Hematopoietic multipotent progenitor cell treated with erythropoietin and hydrocortisone succinate and interleukin-3 and kit ligand, for 6 days (in vitro differentiated cells): ENCODE results near the gene APLN.

Experiments used
- DNase-seq: peaks from one replicate; pipeline ENCODE4 v3.0.0-alpha.2; 2015

Gene APLN

DNA sequence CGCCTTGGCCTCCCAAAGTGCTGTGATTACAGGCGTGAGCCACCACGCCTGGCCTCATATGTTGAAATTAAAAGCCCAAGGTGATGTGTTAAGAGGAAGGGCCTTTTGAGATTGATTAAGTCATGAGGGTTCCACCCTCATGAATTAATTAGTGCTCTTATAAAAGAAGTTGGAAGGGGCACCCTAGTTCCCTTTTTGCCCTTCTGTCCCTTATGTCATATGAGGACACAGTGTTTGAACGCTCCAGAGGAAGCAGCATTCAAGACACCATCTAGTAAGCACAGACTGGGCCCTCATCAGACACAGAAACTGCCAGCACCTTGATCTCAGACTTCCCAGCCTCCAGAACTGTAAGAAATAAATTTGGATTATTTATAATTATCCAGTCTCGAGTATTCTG lies 5.1 kb upstream of the APLN start:
- DNase-seq: no peak

DNA sequence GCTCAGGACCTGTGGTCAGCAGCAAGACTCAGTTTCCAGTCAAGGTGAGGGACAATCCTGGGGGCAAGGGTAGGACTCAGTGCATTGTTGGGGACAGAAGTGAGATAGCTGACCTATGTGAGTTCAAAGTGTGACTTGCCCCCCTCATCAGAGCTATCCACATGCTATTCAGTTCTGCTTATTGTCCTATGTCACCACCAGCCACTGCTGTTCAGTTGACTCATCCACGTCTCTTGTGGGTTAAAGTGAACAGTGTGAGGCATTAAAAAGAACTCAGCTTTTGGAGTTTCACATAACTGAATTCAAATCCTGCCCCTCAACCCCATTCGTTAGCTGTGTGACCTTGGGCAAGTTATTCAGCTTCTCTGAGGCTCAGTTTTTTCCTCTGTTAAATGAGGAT lies 4.4 kb upstream of the APLN start:
- DNase-seq: no peak

DNA sequence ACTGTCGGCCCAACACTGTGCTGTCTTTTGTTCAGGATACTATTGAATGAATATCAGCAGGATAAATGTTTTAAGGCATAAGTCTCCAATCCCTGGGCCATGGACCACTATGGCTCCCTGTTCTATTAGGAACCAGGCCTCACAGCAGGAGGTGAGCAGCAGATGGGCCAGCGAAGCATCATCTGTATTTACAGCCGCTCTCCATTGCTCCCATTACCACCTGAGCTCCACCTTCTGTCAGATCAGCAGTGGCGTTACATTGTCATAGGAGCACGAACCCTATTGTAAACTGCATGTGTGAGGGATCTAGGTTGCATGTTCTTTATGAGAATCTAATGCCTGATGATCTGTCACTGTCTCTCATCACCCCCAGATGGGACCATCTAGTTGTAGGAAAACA lies 3.7 kb upstream of the APLN start:
- no peak for DNase-seq

DNA sequence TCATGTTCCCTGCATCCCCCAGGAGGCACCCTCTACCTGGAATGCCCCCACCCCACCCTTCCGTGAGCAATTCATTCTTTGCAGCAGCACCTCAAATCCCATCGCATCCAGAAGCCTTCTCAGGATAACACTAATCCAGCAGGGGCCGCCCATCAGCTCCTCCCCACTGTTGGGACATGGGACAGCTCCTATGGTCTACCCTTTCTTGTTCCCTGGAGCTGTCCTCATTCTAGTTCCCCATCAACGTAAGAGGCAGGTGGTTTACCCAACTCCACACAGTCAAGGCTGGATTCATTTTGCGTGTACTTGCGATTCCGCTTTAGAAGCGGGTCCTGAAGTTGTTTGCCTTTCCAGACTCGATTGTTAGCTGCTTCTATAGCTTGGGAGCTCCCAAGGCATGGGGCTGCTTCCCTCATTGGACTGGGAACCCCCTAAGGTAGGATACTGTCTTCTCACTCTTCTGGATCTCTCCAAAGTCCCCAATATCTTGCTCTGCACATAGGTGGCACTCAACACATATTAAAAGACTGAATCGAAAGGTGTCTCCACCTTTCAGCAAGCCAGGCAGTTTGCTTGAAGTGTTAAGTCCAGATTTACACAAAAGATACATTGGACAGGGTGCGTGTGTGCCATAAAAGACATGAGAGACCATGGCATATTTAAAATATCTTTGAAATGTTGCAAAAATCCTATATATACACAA lies 942 bp upstream of the APLN start:
- peak; percentile 9 for DNase-seq

DNA sequence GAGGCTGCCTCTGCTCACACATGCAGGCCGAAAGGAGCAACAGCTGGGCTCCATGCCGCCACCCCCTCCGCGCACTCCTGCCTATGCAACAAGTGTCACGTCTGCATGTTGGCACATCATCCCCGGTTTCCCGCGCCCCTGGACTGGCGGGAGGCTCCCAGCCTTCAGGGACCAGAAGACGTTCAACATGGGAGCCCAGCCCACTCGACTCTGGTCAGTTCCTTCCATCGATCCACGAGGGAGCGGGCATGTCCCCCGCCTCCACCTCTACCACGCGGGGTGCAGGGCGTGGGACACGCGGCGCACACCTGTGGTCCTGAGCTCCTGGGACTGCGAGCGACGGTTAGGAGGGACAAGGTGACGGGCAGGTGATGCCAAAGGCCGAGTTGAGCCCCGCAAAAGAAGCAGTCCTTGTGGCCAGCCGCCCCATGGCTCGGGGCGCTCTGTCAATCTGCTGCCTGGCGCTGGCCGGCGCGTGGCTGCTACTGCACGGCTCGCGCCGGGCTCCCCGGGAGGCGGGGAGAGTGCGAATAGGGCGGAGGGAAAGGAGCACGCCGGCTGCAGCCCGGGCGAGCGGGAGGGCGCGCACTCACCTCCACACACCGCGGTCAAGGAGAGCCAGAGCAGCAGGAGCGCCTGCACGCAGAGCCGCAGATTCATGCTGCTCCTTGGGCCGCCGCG lies 645 bp downstream of the APLN start:
- DNase-seq: peak; percentile 19

DNA sequence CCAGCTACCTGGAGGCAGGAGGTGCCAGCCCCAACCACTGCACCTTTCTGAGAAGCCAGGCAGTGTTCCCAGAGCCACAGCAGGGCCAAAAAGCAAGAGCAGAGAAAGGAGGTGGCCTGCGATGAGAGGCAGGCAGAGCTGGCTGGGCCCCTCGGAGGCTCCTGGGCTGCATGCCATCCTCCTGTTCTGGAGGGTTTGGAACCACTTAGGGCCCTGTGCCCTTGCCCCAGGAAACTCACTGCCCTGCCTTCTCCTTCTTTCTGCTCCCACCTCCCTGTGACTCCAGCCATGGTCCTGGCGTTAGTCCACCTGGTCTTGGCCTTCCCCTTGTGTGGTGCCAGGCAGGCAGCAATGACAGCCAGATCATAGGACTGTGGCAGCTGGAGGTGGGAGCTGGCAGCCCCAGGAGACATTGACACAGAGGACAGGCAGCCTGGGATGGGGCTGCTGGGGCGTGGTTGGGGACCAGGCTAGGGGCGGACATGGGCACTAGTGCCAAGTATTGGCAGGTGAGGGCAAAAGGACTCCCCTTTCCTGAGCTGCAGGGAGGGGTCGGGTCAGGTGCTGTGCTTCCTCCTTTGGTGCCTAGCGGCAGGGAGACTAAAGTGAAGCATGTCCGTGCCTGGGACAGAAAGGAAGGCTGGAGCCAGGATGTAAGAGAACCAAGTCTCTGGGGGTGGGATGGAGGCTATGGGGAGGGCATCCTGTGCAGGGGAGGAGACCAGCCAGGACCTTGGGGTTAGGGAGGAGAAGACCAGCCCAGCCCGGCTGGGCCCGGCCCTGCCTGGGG lies 1.4 kb downstream of the APLN start:
- no peak for DNase-seq

DNA sequence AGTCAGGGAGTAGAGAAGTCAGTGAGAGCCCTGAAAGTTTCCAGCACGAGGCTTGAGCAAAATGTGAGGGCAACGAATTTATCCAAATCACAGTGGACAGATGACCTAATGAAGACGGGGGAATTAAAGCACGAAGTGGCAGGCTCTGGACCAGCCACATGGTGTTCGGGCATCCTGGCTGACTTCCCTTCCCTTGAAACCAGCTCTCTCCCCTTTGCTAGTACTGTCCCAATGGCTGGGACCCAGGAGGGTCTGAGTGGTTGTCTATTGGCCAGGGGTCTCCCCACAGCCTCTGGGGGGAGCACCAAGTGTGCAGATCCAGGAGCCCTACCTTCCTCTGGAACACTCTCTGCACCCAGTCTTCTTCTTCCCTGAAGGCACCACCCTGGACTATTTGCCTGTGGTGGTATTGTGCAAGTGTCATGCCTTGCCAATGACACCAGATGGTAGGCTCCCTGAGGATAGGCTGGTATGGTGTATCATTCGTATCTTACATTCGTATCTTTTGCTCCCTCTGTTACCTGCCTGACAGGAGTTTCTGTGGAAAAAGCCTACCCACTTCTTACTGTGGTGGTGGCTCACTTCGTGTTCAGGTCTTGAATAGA lies 2.1 kb downstream of the APLN start:
- DNase-seq: no peak

DNA sequence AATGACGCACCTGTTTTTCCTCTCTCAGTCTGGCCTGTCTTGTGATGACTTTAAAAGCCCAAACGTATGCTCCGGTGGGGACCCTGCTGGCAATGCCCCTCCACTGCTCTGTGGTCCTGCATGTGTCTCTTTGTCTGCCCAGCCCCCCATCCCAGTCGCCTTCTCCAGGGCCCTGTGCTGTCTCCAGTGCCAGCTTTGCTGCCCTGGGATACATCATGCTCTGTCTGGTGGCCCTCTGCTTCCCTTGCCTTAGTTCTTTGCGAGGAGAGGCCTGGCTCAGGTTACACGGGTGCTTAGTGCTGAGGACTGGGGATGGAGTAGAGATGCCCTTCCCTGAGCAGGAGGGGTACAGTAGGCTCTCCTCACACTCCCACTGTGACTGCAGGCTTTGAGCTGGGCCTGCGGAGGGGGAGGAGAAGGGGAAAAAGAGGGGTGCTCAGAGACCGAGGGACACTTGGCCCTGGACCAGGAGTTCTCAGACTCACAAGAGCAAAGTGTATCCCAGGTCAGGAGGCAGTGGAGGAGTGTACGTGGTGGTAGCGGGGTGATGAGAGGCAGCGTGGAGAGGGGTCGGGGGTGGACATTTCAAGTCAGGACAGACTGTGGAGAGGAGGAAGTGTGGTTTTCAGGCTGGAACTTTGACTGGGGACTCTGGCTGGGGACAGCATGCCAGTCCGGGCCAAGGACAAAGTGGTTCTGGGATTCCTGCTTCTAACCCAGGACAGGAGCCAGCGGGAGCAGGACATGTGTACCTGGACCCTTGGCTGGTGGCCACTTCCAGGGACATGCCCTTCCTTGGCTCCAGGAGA lies 2.8 kb downstream of the APLN start:
- DNase-seq: no peak

DNA sequence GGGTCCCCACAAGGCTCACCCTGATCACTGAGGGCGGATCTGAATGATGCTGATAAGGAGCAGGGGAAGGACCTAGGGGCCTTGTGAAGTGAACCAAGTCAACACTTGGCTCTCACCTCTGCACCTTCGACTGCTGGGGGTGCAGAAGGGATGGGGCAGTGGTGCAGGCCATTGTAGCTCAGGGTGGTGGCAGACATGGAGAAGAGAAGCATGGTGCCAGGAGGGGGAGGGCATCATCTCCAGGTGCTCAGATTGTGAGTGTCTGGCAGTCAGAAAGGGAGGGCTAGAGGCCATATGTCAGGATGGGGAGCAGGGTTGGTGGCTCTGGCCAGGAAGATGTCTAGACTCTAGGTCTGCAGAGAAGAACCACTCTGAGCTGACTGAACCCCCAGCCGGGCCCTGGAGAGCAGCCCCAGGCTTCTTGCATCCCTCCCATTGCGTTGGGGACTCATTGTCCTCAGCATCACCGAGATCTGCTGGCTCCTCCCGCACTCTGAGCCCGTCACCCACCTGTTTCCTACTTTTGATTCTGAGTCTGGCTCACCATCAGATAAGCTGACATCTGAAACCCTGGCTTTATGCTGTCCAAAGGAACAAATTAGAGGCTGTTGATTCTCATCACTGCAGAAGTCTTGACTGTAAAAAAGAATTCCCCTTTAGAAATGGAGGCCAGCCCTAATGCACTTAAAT lies 3.8 kb downstream of the APLN start:
- no peak for DNase-seq

DNA sequence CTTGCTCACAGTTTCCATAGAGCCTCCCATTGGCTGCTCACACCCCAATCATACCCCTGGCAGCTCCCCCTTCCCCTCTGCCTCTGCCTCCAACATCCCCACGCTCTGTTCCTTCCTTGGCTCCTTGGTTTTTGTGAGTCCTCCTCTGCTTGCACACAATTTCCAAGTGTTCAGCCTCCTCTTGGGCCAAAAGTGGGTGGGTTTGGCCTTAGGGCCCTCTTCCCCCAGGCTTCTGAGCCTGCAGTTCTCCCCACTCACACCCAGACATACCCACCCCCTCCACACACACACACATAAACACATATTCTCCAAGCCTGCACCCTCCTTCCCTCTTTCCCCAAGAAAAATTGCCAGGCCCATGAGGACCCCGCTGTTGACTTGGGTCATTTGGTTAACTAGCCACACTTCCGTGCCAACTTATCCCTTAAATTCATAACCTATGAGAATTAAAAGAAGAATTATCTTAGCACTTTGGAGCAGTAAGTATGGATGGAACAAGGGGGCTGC lies 4.5 kb downstream of the APLN start:
- DNase-seq: no peak

DNA sequence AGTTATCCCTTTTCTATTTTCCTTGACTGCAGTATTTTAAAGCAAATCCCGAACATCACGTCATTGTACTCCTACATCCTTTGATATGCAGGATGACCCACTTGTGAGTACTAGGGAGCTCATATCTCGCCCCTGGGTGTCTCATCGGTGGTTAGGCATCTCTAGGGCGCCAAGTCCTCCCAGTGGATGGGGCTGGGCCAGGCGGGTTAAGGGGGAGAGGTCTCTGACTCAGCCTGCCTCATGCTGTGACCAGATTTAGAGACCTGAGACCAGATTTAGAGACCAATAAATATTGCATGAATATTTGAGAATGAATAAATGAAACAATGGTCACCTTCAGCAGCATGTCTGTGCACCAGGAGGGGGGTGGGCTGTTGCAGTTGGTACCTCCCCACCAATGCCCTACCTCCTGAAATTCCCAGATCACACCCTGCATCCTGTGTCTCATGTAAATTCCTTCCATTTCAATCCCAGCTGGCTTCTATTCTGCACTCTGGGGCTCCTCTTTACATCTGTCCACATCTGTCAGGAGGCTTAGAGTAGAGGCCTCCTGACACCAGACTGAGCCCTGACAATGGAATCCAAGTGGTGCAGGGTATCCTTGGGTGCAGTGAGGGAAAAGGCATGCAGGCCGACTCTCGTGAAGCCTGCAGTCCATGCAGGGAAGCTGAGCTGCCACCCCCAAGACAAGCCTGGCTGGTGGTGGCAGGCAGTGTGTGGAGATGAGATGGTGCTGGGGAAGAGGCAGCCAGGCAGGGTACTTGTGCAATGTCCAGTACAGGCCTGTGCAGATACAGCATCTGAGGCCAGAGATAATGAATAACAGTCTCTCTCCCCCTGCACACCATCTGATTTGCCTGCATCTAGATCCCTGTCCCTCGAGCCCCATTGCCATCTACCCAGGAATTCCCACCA lies 5.2 kb downstream of the APLN start:
- DNase-seq: no peak

DNA sequence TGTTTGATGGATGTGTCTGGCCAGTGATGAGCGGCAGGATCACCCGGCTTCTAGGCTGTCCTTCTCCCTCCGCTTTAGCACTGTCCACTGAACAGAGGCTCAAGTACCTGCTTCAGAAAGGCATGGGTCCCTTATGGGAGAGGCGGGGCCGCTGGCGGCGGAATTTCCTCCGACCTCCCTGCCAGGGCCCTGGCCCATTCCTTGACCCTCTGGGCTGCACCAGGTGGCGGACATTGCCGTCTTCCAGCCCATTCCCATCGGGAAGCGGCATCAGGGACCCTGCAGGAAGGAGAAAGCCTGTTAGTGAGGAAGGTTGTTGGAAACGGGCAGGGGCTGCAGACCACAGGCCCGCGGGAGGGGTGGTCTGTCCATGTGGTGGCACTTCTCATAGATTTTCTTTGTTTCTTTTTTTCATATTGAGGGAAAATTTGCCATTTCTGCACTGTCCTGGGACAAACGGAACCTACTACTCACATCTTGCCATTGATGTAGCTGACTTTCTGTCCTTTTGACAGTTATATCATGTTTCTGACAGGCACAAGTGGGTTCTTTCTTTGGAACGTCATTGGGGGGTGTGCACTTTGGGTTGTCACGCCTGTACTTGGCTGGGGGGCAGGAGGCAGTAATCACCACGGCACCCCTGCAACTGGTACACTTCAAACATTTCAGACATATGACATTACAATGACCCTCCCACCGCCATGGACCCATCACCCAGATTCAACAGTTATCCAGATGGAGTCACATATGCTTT lies 6.1 kb downstream of the APLN start:
- no peak for DNase-seq

DNA sequence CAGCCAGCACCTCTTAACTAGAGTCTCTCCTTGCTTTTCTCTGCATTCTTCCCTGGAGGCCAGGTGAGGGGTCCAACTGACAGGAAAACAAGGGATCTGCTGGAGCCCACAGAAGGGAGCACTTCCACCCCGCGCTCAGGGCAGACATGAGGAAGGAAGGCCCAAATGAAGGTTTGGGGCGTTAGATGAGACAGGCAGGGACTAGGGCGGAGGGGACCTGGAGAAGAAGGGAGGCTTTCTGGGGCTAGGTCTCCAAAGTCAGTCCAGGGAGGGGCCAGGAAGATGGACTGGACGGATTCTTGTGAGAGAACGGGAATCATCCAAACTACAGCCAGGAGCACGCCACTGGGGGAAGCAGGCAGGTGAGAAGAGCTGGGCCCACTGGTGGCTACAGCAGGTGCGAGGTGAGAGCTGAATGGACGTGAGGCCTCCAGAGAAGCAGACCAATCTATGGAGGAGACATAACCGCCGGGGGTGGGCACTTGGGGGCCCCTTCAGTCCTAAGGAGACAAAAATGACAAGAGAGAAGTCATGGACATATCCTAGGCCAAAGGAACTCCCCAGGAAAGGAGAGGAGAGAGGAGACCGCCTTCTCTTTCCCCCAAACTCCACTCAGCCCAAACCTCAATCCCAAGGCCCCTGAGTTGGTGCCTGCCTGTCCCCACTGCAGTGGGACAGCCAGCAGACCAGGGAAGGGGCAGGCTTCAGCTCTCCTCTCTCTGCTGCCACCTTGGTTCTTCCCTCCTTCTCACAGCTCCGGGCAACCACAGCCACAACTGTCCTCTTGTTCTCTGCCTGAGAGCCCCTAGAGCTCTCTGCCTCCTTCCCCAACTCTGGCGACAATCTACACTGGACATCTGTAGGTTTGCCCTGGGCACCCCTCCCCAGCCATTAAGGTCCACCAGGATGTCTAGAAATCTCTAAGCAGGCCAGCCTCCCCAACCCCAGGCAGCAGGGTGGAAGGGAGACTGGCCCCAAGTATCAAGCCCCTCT lies 7.0 kb downstream of the APLN start:
- DNase-seq: no peak

DNA sequence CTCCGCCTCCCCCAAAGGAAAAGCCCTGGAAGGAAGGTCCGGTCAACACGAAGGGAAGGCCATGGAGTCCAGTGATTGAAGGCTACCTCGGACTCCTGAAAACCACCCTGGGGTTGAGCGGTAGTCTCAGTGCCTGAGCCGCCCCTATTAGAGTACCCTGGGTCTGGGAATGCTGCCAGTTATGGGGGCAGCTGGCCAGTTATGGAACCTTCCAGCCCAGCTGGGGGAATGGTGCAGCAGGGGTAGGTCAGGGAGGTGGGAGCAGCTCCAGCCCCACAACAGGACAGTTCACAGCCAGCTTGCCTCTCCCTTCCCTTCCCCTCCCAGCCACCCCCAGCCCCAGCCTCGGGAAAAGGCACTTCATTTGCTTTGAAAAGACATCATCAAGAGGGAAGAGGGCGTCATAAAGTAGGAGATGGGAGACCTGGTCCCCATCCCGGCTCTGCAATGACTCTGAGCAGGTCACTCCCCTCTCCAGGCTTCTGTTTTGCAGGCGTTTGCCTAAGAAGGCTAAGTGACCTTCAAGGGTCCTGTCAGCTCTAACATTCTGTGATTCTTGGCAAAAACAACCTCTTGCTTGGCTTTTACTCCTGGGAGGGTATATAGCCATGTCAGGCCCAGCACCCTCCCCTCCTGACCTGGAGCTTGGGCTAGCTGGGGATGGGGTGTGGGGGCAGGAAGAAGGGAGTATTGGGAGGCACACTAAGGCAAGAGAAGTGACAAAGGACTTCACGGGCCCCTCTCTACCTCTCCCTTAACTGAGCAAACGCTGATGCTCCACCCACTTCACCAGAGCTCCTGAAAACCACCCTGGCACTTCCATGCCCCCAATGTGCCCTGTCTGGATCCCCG lies 8.0 kb downstream of the APLN start:
- DNase-seq: no peak

DNA sequence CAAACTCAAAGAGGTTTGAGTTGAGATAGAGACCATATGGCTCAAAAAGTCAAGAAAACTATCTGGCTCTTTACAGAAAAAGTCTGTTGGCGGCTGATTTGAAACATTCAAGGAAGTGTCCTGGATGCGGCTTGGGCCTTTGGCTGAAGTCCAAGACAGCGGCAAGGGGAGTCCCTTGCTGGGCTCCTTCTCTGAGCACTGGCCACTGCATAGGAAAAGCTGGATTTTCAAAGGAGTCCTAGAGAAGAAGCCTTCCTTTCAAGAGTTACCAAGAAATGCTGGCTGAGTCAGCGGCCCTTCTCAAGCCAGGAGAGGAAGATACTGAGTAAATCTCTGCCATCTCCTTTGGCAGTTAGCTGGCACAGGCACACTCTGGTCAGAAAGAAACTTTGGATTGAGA lies 12.1 kb downstream of the APLN start:
- peak; percentile 34 for DNase-seq

DNA sequence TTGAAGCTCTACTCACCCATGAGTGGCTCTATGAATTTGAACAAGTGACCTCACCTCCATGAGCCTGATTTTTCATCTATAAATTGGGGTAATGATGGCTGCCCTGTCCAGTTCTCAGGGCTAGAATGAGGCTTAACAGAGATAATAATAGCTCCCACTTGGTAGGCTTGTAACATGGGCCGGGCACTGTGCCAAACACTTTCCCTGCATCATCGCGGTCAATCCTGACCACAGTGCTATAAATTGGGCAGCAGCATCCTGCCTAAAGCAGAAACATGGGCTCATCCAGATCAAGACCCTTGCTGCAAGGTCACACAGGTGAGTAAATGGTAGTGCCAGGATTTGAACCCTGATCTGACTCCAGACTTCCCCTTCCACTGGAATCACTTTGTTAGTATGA lies 12.8 kb downstream of the APLN start:
- DNase-seq: peak; percentile 57

DNA sequence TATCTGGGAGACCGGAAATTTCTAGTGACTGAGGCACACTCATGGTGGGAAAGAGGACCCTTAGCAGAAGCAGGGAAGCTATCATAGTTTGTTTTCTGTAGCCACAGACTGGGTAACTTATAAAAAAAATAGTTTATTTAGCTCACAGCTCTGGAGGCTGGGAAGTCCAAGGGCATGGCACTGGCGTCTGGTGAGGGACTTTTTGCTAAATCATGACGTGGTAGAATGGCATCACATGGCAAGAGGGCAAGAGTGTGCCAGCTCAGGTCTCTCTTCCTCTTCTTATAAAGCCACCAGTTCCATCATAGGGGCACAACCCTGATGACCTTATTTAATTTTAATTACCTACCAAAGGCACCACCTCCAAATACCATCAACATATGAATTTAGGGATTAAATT lies 13.3 kb downstream of the APLN start:
- no peak for DNase-seq

DNA sequence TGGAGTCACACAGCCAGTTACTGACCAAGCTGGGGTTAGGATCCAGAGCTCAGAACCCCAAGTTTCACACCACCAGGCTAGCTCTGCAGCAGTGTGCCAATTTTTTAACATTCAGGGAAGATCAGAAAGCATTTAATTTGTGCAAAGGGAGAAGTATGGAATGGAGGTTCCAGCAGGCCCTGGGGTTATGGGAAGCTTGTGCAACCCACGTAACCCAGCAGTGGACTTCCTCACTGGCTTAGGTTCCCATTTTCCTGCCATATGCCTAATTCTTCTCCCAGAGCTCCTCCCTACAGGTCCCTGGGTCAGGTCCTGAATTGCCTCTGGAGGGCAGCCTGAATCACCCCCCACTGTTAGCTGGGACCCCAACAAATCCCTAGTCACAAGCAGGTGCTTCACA lies 14.0 kb downstream of the APLN start:
- no peak for DNase-seq
